ENCODE results near the gene NDFIP2.

The NDFIP2 gene

GRCh38 chr13:79468819-79469218 lies 12.1 kb upstream of the NDFIP2 start:
- peaks cover 4% of the 10 kb centered on the region for H3K27me3 Mint-ChIP-seq
- H3K4me3 Mint-ChIP-seq, result no peak overlapping the region
- no peaks in the 10 kb centered on the region for H3K9me3 Mint-ChIP-seq
- DNase-seq, result no peak
- H3K27ac Mint-ChIP-seq, result no peak overlapping the region
- H3K4me1 Mint-ChIP-seq, result no peaks in the 10 kb centered on the region
- peaks cover 2% of the 10 kb centered on the region for H3K36me3 Mint-ChIP-seq
- CTCF ChIA-PET, result no interaction called here

- Mint-ChIP-seq H3K4me3 (no peak overlapping the region), H3K36me3 (peaks cover 4% of the 10 kb centered on the region), H3K27me3 (peaks cover 4% of the 10 kb centered on the region), H3K4me1 (no peaks in the 10 kb centered on the region), H3K27ac (no peak overlapping the region), H3K9me3 (peaks cover 2% of the 10 kb centered on the region)
- CTCF ChIA-PET, result no interaction called here
- DNase-seq, result no peak
These were observed 11.3 kb upstream of the NDFIP2 start for GRCh38 chr13:79469608-79470007.

- Mint-ChIP-seq H3K27me3 (peaks cover 4% of the 10 kb centered on the region), H3K9me3 (peaks cover 6% of the 10 kb centered on the region), H3K27ac (no peak overlapping the region), H3K36me3 (peaks cover 7% of the 10 kb centered on the region), H3K4me1 (no peaks in the 10 kb centered on the region), H3K4me3 (no peak overlapping the region)
- no peak for DNase-seq
- CTCF ChIA-PET, result no interaction called here
These were observed 10.3 kb upstream of the NDFIP2 start for GRCh38 chr13:79470666-79471065.

DNA sequence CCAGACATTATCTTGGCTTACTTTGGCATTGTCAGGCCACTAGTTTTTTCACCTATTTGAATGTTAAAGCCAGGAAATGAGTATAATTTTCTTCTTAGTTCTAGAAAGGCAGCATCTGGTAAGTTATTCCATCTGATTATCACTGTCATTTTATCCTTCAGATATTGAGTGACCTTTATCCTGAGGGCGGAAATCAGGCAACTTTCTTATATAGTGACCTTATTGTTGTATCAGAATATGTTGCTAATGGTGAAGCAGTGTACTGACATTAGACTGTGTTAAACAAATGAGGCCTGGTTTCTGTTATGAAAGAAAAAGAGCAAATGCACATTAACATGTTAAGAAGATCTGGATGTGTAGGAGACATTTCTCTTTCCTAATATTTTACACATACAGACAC lies 5.4 kb upstream of the NDFIP2 start:
- no peak overlapping the region for H3K27ac Mint-ChIP-seq
- peaks cover 5% of the 10 kb centered on the region for H3K36me3 Mint-ChIP-seq
- CTCF ChIA-PET, result no interaction called here

GRCh38 chr13:79477968-79478367 lies 3.0 kb upstream of the NDFIP2 start:
- H3K9me3 Mint-ChIP-seq, result peaks cover 6% of the 10 kb centered on the region
- no peak for DNase-seq
- peaks cover 8% of the 10 kb centered on the region for H3K36me3 Mint-ChIP-seq
- H3K27ac Mint-ChIP-seq, result no peak overlapping the region
- H3K27me3 Mint-ChIP-seq, result peaks cover 37% of the 10 kb centered on the region
- H3K4me3 Mint-ChIP-seq, result no peak overlapping the region
- H3K4me1 Mint-ChIP-seq, result peaks cover 21% of the 10 kb centered on the region
- CTCF ChIA-PET, result interaction anchor here (1.0 to 1.6 kb wide), 3 partner anchors 16 to 63 kb away, joined by 3 to 5 read pairs (median 3); no protein-coding TSS in a partner anchor

More for the DNA sequence above, 5.4 kb upstream of the NDFIP2 start:
- Mint-ChIP-seq H3K4me3 (no peak overlapping the region), H3K27me3 (peaks cover 24% of the 10 kb centered on the region), H3K4me1 (peaks cover 5% of the 10 kb centered on the region), H3K9me3 (peaks cover 6% of the 10 kb centered on the region)
- no peak for DNase-seq

DNA sequence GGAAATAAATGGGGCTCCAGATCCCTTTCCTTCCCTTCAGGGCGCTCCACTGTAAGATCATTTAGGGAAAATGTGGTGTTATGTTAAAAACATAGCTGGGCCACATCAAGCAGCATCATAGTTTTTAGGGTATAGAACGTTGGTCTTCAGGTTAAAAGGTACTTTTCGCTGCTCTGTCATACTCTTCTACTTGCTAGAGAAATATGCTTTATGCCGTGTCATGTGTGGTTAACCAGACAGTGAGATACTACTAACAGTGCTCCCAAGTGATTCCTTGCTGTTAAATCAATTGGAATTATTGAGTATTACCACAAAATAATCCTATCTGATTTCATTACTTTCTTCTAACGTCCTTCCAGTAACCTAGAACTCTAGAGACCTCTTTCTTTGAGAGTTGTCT lies 1.1 kb upstream of the NDFIP2 start:
- no peak overlapping the region for H3K27ac Mint-ChIP-seq

GRCh38 chr13:79481685-79482052 lies 714 bp downstream of the NDFIP2 start:
- Mint-ChIP-seq H3K4me3 (peak overlapping the region; percentile 87), H3K27me3 (peaks cover 35% of the 10 kb centered on the region), H3K36me3 (peaks cover 3% of the 10 kb centered on the region), H3K4me1 (peaks cover 46% of the 10 kb centered on the region), H3K9me3 (no peaks in the 10 kb centered on the region), H3K27ac (peak overlapping the region; percentile 15)
- CTCF ChIA-PET, result interaction anchor here (0.8 to 5.1 kb wide), 7 partner anchors 17 to 62 kb away, joined by 3 to 37 read pairs (median 4); no protein-coding TSS in a partner anchor
- peak; percentile 35 for DNase-seq

More for the DNA sequence above, 1.1 kb upstream of the NDFIP2 start:
- CTCF ChIA-PET, result interaction anchor here (1.1 kb wide), 1 partner anchor 63 kb away, joined by 3 read pairs; no protein-coding TSS in a partner anchor
- Mint-ChIP-seq H3K9me3 (peaks cover under 1% of the 10 kb centered on the region), H3K27me3 (peaks cover 37% of the 10 kb centered on the region), H3K36me3 (peaks cover 3% of the 10 kb centered on the region), H3K4me1 (peaks cover 36% of the 10 kb centered on the region), H3K4me3 (no peak overlapping the region)
- DNase-seq, result no peak

DNA sequence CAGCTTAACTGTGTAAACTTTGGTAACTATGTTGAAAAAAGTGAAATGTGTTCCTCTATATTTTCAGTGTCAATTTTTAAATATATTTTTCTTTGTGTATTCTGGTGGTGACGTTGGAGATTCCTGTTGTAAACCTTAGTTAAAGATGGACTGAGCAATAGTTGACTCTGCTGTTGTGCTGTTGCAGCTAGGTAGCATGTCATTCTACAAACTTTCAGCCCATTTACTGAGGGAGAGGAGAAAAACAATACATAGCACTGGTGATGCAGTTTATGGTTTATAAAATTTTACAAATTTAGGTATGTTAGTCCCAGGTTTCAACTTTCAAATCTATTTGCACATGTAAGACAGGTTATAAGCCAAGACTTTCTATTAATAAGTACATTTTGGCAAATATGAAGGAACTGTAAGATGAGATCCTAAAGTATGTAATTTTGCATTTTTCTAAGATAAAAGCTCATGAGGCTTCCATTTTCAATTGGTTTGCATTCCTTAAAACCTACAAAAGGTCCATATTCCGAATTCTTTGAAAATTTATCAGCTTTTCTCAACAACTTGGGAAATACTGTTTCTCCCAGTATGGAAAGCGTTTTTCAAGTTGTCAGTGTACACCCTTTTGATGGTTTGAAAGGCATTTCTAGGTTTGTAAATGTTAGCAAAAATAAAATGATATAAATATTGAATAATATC lies 1.5 kb downstream of the NDFIP2 start:
- CTCF ChIA-PET, result interaction anchor here (0.7 to 5.1 kb wide), 8 partner anchors 11 to 62 kb away, joined by 3 to 37 read pairs (median 4); no protein-coding TSS in a partner anchor
- Mint-ChIP-seq H3K4me3 (peak overlapping the region; percentile 87), H3K36me3 (peaks cover 3% of the 10 kb centered on the region), H3K27ac (no peak overlapping the region), H3K9me3 (no peaks in the 10 kb centered on the region), H3K4me1 (peaks cover 53% of the 10 kb centered on the region), H3K27me3 (peaks cover 32% of the 10 kb centered on the region)
- no peak for DNase-seq

GRCh38 chr13:79483086-79483706 lies 2.2 kb downstream of the NDFIP2 start:
- no peak for DNase-seq
- Mint-ChIP-seq H3K9me3 (no peaks in the 10 kb centered on the region), H3K36me3 (peaks cover 3% of the 10 kb centered on the region), H3K4me3 (peak overlapping the region; percentile 52), H3K4me1 (peaks cover 57% of the 10 kb centered on the region), H3K27me3 (peaks cover 24% of the 10 kb centered on the region), H3K27ac (no peak overlapping the region)
- CTCF ChIA-PET, result interaction anchor here (0.7 to 5.1 kb wide), 7 partner anchors 11 to 59 kb away, joined by 3 to 37 read pairs (median 5); no protein-coding TSS in a partner anchor

DNA sequence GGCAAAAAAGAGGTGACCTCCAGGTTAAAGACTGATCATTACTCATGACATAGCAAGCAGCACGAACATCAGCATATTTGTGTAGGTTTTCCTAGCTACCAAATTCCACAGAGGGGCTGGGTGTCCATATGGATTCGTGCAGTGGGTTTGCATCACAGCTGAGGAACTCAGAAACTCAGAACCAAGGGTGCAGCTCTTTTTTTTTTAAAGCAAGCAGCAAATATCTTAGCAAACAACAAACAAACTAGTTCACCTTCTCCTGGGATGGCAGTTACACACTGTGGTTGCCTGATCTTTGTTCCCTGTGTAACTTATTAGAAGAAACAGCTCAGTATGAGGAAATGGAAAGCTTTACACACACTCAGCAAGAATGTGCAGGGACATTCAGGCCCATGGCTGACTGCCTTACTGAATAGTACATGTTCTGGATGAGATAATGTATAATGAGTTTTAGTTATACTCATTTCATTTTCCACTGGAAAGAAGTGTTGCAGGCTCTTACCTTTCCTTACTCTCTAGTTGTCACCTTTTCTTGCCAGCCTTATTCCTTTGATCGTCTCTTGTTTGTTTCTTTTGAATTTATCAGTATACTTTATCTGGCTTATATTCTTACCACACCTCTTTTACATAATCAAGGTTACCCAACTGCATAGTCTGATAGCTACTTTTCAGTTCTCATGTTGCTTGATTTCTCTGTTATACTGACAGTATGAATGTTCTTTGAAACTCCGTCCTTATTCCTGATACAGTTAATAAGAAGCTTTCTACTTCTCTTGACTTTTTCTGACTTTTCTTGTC lies 4.3 kb downstream of the NDFIP2 start:
- Mint-ChIP-seq H3K27ac (no peak overlapping the region), H3K36me3 (peaks cover 10% of the 10 kb centered on the region), H3K27me3 (peaks cover 17% of the 10 kb centered on the region), H3K4me3 (no peak overlapping the region), H3K4me1 (peaks cover 63% of the 10 kb centered on the region), H3K9me3 (peaks cover 3% of the 10 kb centered on the region)
- CTCF ChIA-PET, result interaction anchor here (0.8 to 5.1 kb wide), 9 partner anchors 9 to 61 kb away, joined by 3 to 37 read pairs (median 4); no protein-coding TSS in a partner anchor
- no peak for DNase-seq

DNA sequence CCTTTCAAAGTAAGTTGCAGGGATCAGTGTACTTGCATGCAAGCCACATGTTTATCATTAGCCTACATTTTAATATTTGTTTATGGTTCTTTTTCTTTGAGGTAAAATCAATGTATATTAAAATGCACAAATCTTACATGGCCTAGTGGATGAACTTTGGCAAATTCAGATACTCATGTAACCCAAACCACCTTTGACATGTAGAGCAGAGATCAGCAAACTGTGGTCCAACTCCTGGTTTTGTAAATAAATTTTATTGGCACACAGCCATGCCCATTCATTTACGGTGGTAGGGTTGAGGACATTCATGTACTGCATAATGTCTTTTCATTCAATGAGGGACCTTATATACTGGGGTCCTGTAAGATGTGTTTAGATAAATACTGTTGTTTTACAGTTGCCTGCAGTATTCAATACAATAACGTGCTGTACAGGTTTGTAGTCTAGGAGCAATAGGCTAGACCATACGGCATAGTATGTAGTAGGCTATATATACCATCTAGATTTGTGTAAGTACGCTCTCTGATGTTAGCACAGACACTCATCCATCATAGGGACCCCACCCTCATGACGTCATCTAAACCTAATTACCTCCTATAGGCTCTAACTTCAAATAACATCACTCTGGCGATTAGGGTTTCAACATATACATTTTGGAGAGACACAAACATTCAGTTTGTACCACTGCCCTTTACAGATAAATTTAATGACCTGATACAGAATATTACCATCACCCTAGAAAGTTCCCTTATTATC lies 5.7 kb downstream of the NDFIP2 start:
- peaks cover 3% of the 10 kb centered on the region for H3K27me3 Mint-ChIP-seq
- H3K4me1 Mint-ChIP-seq, result peaks cover 67% of the 10 kb centered on the region

GRCh38 chr13:79490326-79490725 lies 9.4 kb downstream of the NDFIP2 start:
- no peaks in the 10 kb centered on the region for H3K27me3 Mint-ChIP-seq
- DNase-seq, result no peak
- H3K9me3 Mint-ChIP-seq, result peaks cover 3% of the 10 kb centered on the region
- no peak overlapping the region for H3K27ac Mint-ChIP-seq
- peaks cover 74% of the 10 kb centered on the region for H3K4me1 Mint-ChIP-seq
- H3K4me3 Mint-ChIP-seq, result no peak overlapping the region
- H3K36me3 Mint-ChIP-seq, result peaks cover 8% of the 10 kb centered on the region
- CTCF ChIA-PET, result interaction anchor here (1.6 kb wide), 1 partner anchor 10 kb away, joined by 3 read pairs; no protein-coding TSS in a partner anchor

More for the DNA sequence above, 5.7 kb downstream of the NDFIP2 start:
- Mint-ChIP-seq H3K9me3 (peaks cover 3% of the 10 kb centered on the region), H3K36me3 (peaks cover 9% of the 10 kb centered on the region), H3K4me3 (no peak overlapping the region), H3K27ac (no peak overlapping the region)
- DNase-seq, result no peak
- CTCF ChIA-PET, result no interaction called here

DNA sequence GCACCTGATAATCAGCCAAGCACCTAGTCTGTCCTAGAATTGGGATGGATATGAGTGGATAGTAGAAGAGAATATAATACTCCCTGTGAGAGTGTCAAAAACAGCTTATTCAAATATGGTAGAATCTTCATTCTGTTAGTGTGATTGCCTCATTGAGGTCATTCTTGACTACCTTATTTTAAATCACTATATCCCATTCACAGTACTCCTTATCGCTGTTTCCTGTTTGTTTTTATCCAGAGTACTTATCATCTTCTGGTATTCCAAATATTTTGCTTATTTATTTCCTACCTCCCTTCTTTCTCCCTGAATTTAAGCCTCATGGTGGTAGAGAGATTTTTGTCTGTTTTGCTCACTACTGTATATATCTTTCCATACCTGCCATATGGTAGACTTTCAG lies 9.9 kb downstream of the NDFIP2 start:
- Mint-ChIP-seq H3K4me3 (no peak overlapping the region), H3K27ac (no peak overlapping the region), H3K27me3 (no peaks in the 10 kb centered on the region), H3K9me3 (peaks cover 3% of the 10 kb centered on the region), H3K36me3 (peaks cover 10% of the 10 kb centered on the region), H3K4me1 (peaks cover 73% of the 10 kb centered on the region)
- no peak for DNase-seq
- CTCF ChIA-PET, result no interaction called here

Measured in activated naive CD4-positive, alpha-beta T cell treated with anti-CD3 and anti-CD28 coated beads, Interleukin-2, amount 10 ng/mL, durations not matched to agents 7 days and 5 days (primary cell).